OCI-M2 (cell line): ENCODE measurements around the gene AXL.
"Not testable (repeated sequence)": the region's sequence is repeated elsewhere in the genome, so short reads cannot be mapped to it uniquely, and the experiment has no call there.

Experiments
- DNase-seq: peaks from one replicate; lab custom pipeline; 2025; ENCODE audit not compliant: unreplicated experiment; lab: John Stamatoyannopoulos, UW

AXL gene

GRCh38 chr19:41218615-41219507, at the start of gene AXL:
AXL (plus strand) TSS chr19:41219223; CDS start chr19:41219393, 170 bp downstream.
- DNase-seq = peak; percentile 54

- no peak for DNase-seq
Measured at GRCh38 chr19:41172297-41173164, 46.5 kb upstream of the AXL start.

- DNase-seq = no peak
Measured at GRCh38 chr19:41174297-41174928, 44.6 kb upstream of the AXL start.

- no peak for DNase-seq
Measured at GRCh38 chr19:41175801-41176777, 42.9 kb upstream of the AXL start.

- not testable (repeated sequence) for DNase-seq
Measured at GRCh38 chr19:41180173-41180572, 38.9 kb upstream of the AXL start.

GRCh38 chr19:41186971-41187883, 31.8 kb upstream of the AXL start:
- DNase-seq = no peak

GRCh38 chr19:41187884-41188279, 31.1 kb upstream of the AXL start:
- DNase-seq = no peak

- no peak for DNase-seq
Measured at GRCh38 chr19:41189425-41190065, 29.5 kb upstream of the AXL start.

GRCh38 chr19:41192574-41193429, 26.2 kb upstream of the AXL start, which contains the start of gene CYP2S1:
CYP2S1 (plus strand) TSS chr19:41193219; CDS start chr19:41193265, 46 bp downstream.
- no peak for DNase-seq

GRCh38 chr19:41193430-41194156, 25.4 kb upstream of the AXL start:
- no peak for DNase-seq

- DNase-seq = no peak
Measured at GRCh38 chr19:41194157-41194552, 24.9 kb upstream of the AXL start.

- no peak for DNase-seq
Measured at GRCh38 chr19:41195675-41196497, 23.1 kb upstream of the AXL start.

- no peak for DNase-seq
Measured at GRCh38 chr19:41198559-41198958, 20.5 kb upstream of the AXL start.

- no peak for DNase-seq
Measured at GRCh38 chr19:41203371-41203770, 15.7 kb upstream of the AXL start.

GRCh38 chr19:41204338-41204737, 14.7 kb upstream of the AXL start:
- peak; percentile 39 for DNase-seq

- DNase-seq = no peak
Measured at GRCh38 chr19:41205995-41206394, 13.0 kb upstream of the AXL start.
